GM23338 (cell line): ENCODE results near the gene AXIN1.

Experiments used
- CREB1 ChIP-seq: fragments of 250-450 bp; sonication (Bioruptor Pico); IDR thresholded peaks from 2 replicates; pipeline ENCODE4 v1.5.0; 2020; ENCODE audit warnings: low read depth, mild to moderate bottlenecking, moderate library complexity
- CTCF ChIP-seq, 2 experiments: fragments of 200-600 bp in 1 of 2; sonication (generic) in 1 of 2; conservative IDR thresholded peaks; 2 replicates each; pipeline versions ENCODE4 v1.5.1 to v1.6.1; 2016 to 2017; ENCODE audit warnings: antibody characterized with exemption in 2 of 2, low read depth in 2 of 2, mild to moderate bottlenecking in 2 of 2, moderate library complexity in 1 of 2
- EZH2 ChIP-seq: fragments of 200-600 bp; sonication (generic); IDR thresholded peaks from one replicate; pipeline ENCODE4 v1.8.0; 2017; ENCODE audit warnings: antibody characterized with exemption, mild to moderate bottlenecking, low read depth; ENCODE audit not compliant: unreplicated experiment
- EZH2phosphoT487 ChIP-seq: fragments of 200-600 bp; sonication (generic); IDR thresholded peaks from one replicate; pipeline ENCODE4 v1.8.1; 2018; ENCODE audit warnings: antibody characterized with exemption; ENCODE audit not compliant: unreplicated experiment
- JUNB ChIP-seq: IDR thresholded peaks from one replicate; pipeline ENCODE4 v1.6.1; 2016; ENCODE audit warnings: antibody characterized with exemption; ENCODE audit not compliant: unreplicated experiment
- NANOG ChIP-seq: IDR thresholded peaks from 2 replicates; pipeline ENCODE4 v1.6.1; 2016; ENCODE audit warnings: antibody characterized with exemption, borderline replicate concordance
- POLR2AphosphoS5 ChIP-seq: IDR thresholded peaks from 2 replicates; pipeline ENCODE4 v1.6.1; 2016; ENCODE audit warnings: antibody characterized with exemption, low read depth
- ZNF331 ChIP-seq: fragments of 250-450 bp; sonication (Bioruptor Pico); IDR thresholded peaks from 2 replicates; pipeline ENCODE4 v1.5.0; 2020; ENCODE audit warnings: low read depth, mild to moderate bottlenecking, moderate library complexity
- TF ChIP-seq, protein P1 (sequence below): IDR thresholded peaks from one replicate; pipeline ENCODE4 v1.6.1; 2018; ENCODE audit warnings: antibody characterized with exemption; ENCODE audit not compliant: unreplicated experiment
- TF ChIP-seq, protein P2 (sequence below): IDR thresholded peaks from 2 replicates; pipeline ENCODE4 v1.6.1; 2016; ENCODE audit warnings: antibody characterized with exemption
- TF ChIP-seq, protein P3 (sequence below): fragments of 250-450 bp; sonication (Bioruptor Pico); IDR thresholded peaks from 2 replicates; pipeline ENCODE4 v1.5.0; 2020; ENCODE audit warnings: mild to moderate bottlenecking, moderate library complexity

DNA sequence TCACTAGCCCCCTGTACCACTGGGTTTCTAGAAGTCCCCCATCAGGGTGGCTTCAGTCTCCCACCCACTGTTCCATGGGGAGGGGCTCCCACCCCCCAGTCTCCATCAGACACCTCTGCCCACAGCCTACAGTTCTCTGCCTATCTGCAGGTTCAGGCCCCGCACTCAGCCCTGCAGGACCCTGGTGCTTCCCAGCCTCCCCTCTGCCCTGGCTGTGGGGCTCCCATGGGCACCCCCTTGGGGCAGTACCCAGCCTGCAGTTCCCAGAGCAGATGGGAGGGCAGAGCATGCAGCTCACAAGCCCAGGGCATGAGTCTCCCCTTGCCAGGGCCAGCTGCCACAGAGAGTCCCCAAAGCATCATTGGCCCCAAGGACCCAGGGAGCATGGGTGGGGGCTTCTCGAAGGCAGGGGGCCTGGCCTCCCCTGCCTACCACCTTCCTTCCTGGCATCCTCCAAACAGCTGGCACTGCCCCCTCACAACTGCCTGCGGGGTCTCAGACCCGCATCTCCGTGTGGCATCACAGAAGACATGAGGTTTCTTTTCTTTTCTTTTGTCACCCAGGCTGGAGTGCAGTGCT, 20.6 kb upstream of the AXIN1 start:
- TF ChIP-seq CTCF (conservative IDR thresholded peaks at IDR 0.05; ENCODE audit: low read depth in 2 of 2), result no peak
- no peak for TF ChIP-seq POLR2AphosphoS5
- TF ChIP-seq, protein P1, sequence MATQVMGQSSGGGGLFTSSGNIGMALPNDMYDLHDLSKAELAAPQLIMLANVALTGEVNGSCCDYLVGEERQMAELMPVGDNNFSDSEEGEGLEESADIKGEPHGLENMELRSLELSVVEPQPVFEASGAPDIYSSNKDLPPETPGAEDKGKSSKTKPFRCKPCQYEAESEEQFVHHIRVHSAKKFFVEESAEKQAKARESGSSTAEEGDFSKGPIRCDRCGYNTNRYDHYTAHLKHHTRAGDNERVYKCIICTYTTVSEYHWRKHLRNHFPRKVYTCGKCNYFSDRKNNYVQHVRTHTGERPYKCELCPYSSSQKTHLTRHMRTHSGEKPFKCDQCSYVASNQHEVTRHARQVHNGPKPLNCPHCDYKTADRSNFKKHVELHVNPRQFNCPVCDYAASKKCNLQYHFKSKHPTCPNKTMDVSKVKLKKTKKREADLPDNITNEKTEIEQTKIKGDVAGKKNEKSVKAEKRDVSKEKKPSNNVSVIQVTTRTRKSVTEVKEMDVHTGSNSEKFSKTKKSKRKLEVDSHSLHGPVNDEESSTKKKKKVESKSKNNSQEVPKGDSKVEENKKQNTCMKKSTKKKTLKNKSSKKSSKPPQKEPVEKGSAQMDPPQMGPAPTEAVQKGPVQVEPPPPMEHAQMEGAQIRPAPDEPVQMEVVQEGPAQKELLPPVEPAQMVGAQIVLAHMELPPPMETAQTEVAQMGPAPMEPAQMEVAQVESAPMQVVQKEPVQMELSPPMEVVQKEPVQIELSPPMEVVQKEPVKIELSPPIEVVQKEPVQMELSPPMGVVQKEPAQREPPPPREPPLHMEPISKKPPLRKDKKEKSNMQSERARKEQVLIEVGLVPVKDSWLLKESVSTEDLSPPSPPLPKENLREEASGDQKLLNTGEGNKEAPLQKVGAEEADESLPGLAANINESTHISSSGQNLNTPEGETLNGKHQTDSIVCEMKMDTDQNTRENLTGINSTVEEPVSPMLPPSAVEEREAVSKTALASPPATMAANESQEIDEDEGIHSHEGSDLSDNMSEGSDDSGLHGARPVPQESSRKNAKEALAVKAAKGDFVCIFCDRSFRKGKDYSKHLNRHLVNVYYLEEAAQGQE, result no peak
- no peak for TF ChIP-seq NANOG
- no peak for TF ChIP-seq EZH2phosphoT487
- no peak for TF ChIP-seq CREB1
- TF ChIP-seq, protein P2, sequence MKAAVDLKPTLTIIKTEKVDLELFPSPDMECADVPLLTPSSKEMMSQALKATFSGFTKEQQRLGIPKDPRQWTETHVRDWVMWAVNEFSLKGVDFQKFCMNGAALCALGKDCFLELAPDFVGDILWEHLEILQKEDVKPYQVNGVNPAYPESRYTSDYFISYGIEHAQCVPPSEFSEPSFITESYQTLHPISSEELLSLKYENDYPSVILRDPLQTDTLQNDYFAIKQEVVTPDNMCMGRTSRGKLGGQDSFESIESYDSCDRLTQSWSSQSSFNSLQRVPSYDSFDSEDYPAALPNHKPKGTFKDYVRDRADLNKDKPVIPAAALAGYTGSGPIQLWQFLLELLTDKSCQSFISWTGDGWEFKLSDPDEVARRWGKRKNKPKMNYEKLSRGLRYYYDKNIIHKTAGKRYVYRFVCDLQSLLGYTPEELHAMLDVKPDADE, result no peak
- TF ChIP-seq EZH2, result no peak
- no peak for TF ChIP-seq ZNF331 (CRISPR knock-in tag)
- no peak for TF ChIP-seq JUNB
- TF ChIP-seq, protein P3, sequence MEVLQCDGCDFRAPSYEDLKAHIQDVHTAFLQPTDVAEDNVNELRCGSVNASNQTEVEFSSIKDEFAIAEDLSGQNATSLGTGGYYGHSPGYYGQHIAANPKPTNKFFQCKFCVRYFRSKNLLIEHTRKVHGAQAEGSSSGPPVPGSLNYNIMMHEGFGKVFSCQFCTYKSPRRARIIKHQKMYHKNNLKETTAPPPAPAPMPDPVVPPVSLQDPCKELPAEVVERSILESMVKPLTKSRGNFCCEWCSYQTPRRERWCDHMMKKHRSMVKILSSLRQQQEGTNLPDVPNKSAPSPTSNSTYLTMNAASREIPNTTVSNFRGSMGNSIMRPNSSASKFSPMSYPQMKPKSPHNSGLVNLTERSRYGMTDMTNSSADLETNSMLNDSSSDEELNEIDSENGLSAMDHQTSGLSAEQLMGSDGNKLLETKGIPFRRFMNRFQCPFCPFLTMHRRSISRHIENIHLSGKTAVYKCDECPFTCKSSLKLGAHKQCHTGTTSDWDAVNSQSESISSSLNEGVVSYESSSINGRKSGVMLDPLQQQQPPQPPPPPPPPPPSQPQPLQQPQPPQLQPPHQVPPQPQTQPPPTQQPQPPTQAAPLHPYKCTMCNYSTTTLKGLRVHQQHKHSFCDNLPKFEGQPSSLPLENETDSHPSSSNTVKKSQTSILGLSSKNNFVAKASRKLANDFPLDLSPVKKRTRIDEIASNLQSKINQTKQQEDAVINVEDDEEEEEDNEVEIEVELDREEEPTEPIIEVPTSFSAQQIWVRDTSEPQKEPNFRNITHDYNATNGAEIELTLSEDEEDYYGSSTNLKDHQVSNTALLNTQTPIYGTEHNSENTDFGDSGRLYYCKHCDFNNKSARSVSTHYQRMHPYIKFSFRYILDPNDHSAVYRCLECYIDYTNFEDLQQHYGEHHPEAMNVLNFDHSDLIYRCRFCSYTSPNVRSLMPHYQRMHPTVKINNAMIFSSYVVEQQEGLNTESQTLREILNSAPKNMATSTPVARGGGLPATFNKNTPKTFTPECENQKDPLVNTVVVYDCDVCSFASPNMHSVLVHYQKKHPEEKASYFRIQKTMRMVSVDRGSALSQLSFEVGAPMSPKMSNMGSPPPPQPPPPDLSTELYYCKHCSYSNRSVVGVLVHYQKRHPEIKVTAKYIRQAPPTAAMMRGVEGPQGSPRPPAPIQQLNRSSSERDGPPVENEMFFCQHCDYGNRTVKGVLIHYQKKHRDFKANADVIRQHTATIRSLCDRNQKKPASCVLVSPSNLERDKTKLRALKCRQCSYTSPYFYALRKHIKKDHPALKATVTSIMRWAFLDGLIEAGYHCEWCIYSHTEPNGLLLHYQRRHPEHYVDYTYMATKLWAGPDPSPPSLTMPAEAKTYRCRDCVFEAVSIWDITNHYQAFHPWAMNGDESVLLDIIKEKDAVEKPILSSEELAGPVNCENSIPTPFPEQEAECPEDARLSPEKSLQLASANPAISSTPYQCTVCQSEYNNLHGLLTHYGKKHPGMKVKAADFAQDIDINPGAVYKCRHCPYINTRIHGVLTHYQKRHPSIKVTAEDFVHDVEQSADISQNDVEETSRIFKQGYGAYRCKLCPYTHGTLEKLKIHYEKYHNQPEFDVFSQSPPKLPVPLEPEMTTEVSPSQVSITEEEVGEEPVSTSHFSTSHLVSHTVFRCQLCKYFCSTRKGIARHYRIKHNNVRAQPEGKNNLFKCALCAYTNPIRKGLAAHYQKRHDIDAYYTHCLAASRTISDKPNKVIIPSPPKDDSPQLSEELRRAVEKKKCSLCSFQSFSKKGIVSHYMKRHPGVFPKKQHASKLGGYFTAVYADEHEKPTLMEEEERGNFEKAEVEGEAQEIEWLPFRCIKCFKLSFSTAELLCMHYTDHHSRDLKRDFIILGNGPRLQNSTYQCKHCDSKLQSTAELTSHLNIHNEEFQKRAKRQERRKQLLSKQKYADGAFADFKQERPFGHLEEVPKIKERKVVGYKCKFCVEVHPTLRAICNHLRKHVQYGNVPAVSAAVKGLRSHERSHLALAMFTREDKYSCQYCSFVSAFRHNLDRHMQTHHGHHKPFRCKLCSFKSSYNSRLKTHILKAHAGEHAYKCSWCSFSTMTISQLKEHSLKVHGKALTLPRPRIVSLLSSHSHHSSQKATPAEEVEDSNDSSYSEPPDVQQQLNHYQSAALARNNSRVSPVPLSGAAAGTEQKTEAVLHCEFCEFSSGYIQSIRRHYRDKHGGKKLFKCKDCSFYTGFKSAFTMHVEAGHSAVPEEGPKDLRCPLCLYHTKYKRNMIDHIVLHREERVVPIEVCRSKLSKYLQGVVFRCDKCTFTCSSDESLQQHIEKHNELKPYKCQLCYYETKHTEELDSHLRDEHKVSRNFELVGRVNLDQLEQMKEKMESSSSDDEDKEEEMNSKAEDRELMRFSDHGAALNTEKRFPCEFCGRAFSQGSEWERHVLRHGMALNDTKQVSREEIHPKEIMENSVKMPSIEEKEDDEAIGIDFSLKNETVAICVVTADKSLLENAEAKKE (CRISPR knock-in tag), result no peak
